ENCODE measurements around the gene BPIFB3. TPM values are rescaled to one million over a fixed set of nuclear protein-coding genes. Genes with fewer than 3 reads are reported as not detected.

The BPIFB3 gene
- total RNA-seq, 2 experiments from 2014 or later = not detected

- CTCF ChIA-PET = interaction anchor here (1.6 kb wide), 1 partner anchor 111 kb away, joined by 4 read pairs; no protein-coding TSS in a partner anchor
- Mint-ChIP-seq H3K4me3 (no peak overlapping the region), H3K9me3 (ENCODE audit: low read depth) (no peaks in the 10 kb centered on the region), H3K36me3 (no peaks in the 10 kb centered on the region), H3K4me1 (no peaks in the 10 kb centered on the region), H3K27ac (no peak overlapping the region), H3K27me3 (no peaks in the 10 kb centered on the region)
- DNase-seq (no peak), ATAC-seq (no peak)
These were observed 41.1 kb upstream of the BPIFB3 start for GRCh38 chr20:33012327-33013189.

- no peak overlapping the region for H3K27ac Mint-ChIP-seq
- no peaks in the 10 kb centered on the region for H3K4me1 Mint-ChIP-seq
- H3K36me3 Mint-ChIP-seq = no peaks in the 10 kb centered on the region
- no peak for DNase-seq
- no peak overlapping the region for H3K4me3 Mint-ChIP-seq
- H3K9me3 Mint-ChIP-seq (ENCODE audit: low read depth) = no peaks in the 10 kb centered on the region
- CTCF ChIA-PET = interaction anchor here (1.6 kb wide), 1 partner anchor 112 kb away, joined by 4 read pairs; no protein-coding TSS in a partner anchor
- no peak for ATAC-seq
- no peaks in the 10 kb centered on the region for H3K27me3 Mint-ChIP-seq
These were observed 39.9 kb upstream of the BPIFB3 start for GRCh38 chr20:33013701-33014326.

GRCh38 chr20:33014336-33015113 lies 39.2 kb upstream of the BPIFB3 start:
- H3K4me3 Mint-ChIP-seq = no peak overlapping the region
- no peaks in the 10 kb centered on the region for H3K27me3 Mint-ChIP-seq
- H3K36me3 Mint-ChIP-seq = no peaks in the 10 kb centered on the region
- H3K27ac Mint-ChIP-seq = no peak overlapping the region
- ATAC-seq (no peak), DNase-seq (no peak)
- CTCF ChIA-PET = interaction anchor here (0.5 to 1.6 kb wide), 3 partner anchors 69 to 113 kb away, joined by 3 to 4 read pairs (median 3); no protein-coding TSS in a partner anchor
- no peaks in the 10 kb centered on the region for H3K9me3 Mint-ChIP-seq (ENCODE audit: low read depth)
- no peaks in the 10 kb centered on the region for H3K4me1 Mint-ChIP-seq

GRCh38 chr20:33015114-33015484 lies 38.6 kb upstream of the BPIFB3 start:
- Mint-ChIP-seq H3K36me3 (no peaks in the 10 kb centered on the region), H3K4me1 (no peaks in the 10 kb centered on the region), H3K9me3 (ENCODE audit: low read depth) (no peaks in the 10 kb centered on the region), H3K27ac (no peak overlapping the region), H3K4me3 (no peak overlapping the region), H3K27me3 (no peaks in the 10 kb centered on the region)
- CTCF ChIA-PET = interaction anchor here (0.5 to 1.6 kb wide), 2 partner anchors 69 to 111 kb away, joined by 3 read pairs; no protein-coding TSS in a partner anchor
- ATAC-seq (no peak), DNase-seq (no peak)

- H3K27ac Mint-ChIP-seq = no peak overlapping the region
- CTCF ChIA-PET = interaction anchor here (1.4 to 2.3 kb wide), 4 partner anchors 9 to 70 kb away, joined by 3 to 7 read pairs (median 4); partner anchors contain the start of gene SUN5
These were observed 37.8 kb upstream of the BPIFB3 start for GRCh38 chr20:33015700-33016580.

GRCh38 chr20:33016581-33017109 lies 37.1 kb upstream of the BPIFB3 start:
- H3K4me3 Mint-ChIP-seq = no peak overlapping the region
- no peaks in the 10 kb centered on the region for H3K27me3 Mint-ChIP-seq
- DNase-seq (no peak), ATAC-seq (no peak)
- H3K36me3 Mint-ChIP-seq = no peaks in the 10 kb centered on the region
- CTCF ChIA-PET = interaction anchor here (1.4 to 2.3 kb wide), 4 partner anchors 10 to 71 kb away, joined by 3 to 7 read pairs (median 4); partner anchors contain the start of gene SUN5
- H3K27ac Mint-ChIP-seq = no peak overlapping the region
- no peaks in the 10 kb centered on the region for H3K9me3 Mint-ChIP-seq (ENCODE audit: low read depth)
- H3K4me1 Mint-ChIP-seq = no peaks in the 10 kb centered on the region

More at GRCh38 chr20:33015700-33016580, 37.8 kb upstream of the BPIFB3 start:
- Mint-ChIP-seq H3K4me1 (no peaks in the 10 kb centered on the region), H3K9me3 (ENCODE audit: low read depth) (no peaks in the 10 kb centered on the region), H3K27me3 (no peaks in the 10 kb centered on the region), H3K36me3 (no peaks in the 10 kb centered on the region), H3K4me3 (no peak overlapping the region)
- ATAC-seq (no peak), DNase-seq (no peak)

- CTCF ChIA-PET = interaction anchor here (1.4 to 2.3 kb wide), 2 partner anchors 13 to 27 kb away, joined by 4 to 7 read pairs; partner anchors contain the start of gene SUN5
- DNase-seq (no peak), ATAC-seq (no peak)
- Mint-ChIP-seq H3K9me3 (ENCODE audit: low read depth) (no peaks in the 10 kb centered on the region), H3K4me3 (no peak overlapping the region), H3K36me3 (no peaks in the 10 kb centered on the region), H3K4me1 (no peaks in the 10 kb centered on the region), H3K27me3 (no peaks in the 10 kb centered on the region), H3K27ac (no peak overlapping the region)
These were observed 36.2 kb upstream of the BPIFB3 start for GRCh38 chr20:33017542-33017941.

- Mint-ChIP-seq H3K27ac (no peak overlapping the region), H3K36me3 (no peaks in the 10 kb centered on the region), H3K4me1 (no peaks in the 10 kb centered on the region), H3K9me3 (ENCODE audit: low read depth) (no peaks in the 10 kb centered on the region), H3K27me3 (no peaks in the 10 kb centered on the region), H3K4me3 (no peak overlapping the region)
- DNase-seq (no peak), ATAC-seq (peak; percentile 6)
- CTCF ChIA-PET = no interaction called here
These were observed 35.4 kb upstream of the BPIFB3 start for GRCh38 chr20:33018169-33018931.

- CTCF ChIA-PET = no interaction called here
- Mint-ChIP-seq H3K36me3 (no peaks in the 10 kb centered on the region), H3K9me3 (ENCODE audit: low read depth) (no peaks in the 10 kb centered on the region), H3K4me3 (no peak overlapping the region), H3K4me1 (no peaks in the 10 kb centered on the region), H3K27ac (peak overlapping the region; percentile 35), H3K27me3 (no peaks in the 10 kb centered on the region)
- DNase-seq (no peak), ATAC-seq (no peak)
These were observed 34.0 kb upstream of the BPIFB3 start for GRCh38 chr20:33019465-33020277.

GRCh38 chr20:33020278-33021161 lies 33.2 kb upstream of the BPIFB3 start:
- no peak overlapping the region for H3K4me3 Mint-ChIP-seq
- ATAC-seq = no peak
- DNase-seq = no peak
- no peak overlapping the region for H3K27ac Mint-ChIP-seq
- no peaks in the 10 kb centered on the region for H3K36me3 Mint-ChIP-seq
- CTCF ChIA-PET = no interaction called here
- H3K27me3 Mint-ChIP-seq = no peaks in the 10 kb centered on the region
- no peaks in the 10 kb centered on the region for H3K9me3 Mint-ChIP-seq (ENCODE audit: low read depth)
- no peaks in the 10 kb centered on the region for H3K4me1 Mint-ChIP-seq

Measured in activated CD8-positive, alpha-beta memory T cell treated with anti-CD3 and anti-CD28 coated beads, Interleukin-2, amount 10 ng/mL, durations not matched to agents 7 days and 5 days (primary cell).